Lung (tissue), 12 donors: ENCODE data around the gene TENM4. TPM values are rescaled to one million over a fixed set of nuclear protein-coding genes. Genes with fewer than 3 reads are reported as not detected.

Experiments used
- ATAC-seq: fragments of 200-7000 bp; cut with Tn5 transposase; one replicate; pipeline ENCODE4 v1.9.1; 2020; ENCODE audit warnings: moderate number of reproducible peaks; ENCODE audit not compliant: insufficient read depth, low FRiP score
- DNase-seq, 3 donors: peaks; one replicate each; pipeline ENCODE4 v3.0.0-alpha.2; 2013 to 2017
- H3K27ac ChIP-seq, 2 donors: one replicate each; pipeline ENCODE4 v1.5.1; 2013; ENCODE audit warnings: mild to moderate bottlenecking in 2 of 2, moderate library complexity in 2 of 2, control low read depth in 1 of 2, inconsistent platforms in 1 of 2, low read depth in 1 of 2, low read length in 1 of 2
- H3K27me3 ChIP-seq, 3 donors: one replicate each; pipeline ENCODE4 v1.5.1; 2013; ENCODE audit warnings: low read length in 2 of 3; ENCODE audit not compliant: control insufficient read depth in 3 of 3, insufficient read depth in 3 of 3
- H3K36me3 ChIP-seq, 4 donors: one replicate each; pipeline ENCODE4 v1.5.1; 2013; ENCODE audit warnings: low read length in 4 of 4, mild to moderate bottlenecking in 1 of 4, moderate library complexity in 1 of 4; ENCODE audit not compliant: control insufficient read depth in 4 of 4, insufficient read depth in 4 of 4
- H3K4me1 ChIP-seq, 5 donors: one replicate each; pipeline ENCODE4 v1.5.1; 2013; ENCODE audit warnings: low read length in 5 of 5, mild to moderate bottlenecking in 2 of 5, moderate library complexity in 1 of 5; ENCODE audit not compliant: control insufficient read depth in 5 of 5, insufficient read depth in 5 of 5
- H3K4me3 ChIP-seq: one replicate; pipeline ENCODE4 v1.5.1; 2013; ENCODE audit warnings: mild to moderate bottlenecking, control low read depth, moderate library complexity
- H3K9ac ChIP-seq, 2 donors: one replicate each; pipeline ENCODE4 v1.5.1; 2013; ENCODE audit warnings: low read length in 2 of 2, control low read depth in 1 of 2; ENCODE audit not compliant: insufficient read depth in 1 of 2
- H3K9me3 ChIP-seq, 4 donors: one replicate each; pipeline ENCODE4 v1.5.1; 2013; ENCODE audit warnings: low read length in 3 of 4, mild to moderate bottlenecking in 1 of 4, moderate library complexity in 1 of 4; ENCODE audit not compliant: control insufficient read depth in 4 of 4, insufficient read depth in 3 of 4
- WGBS, 2 donors: extraction: QIAGEN DNeasy Blood & Tissue Kit; methylation state at CpG; one replicate each; pipeline ENCODE4 v1.1.7; 2013; 5-methylcytosine and 5-hydroxymethylcytosine counted together
- polyA plus RNA-seq, 2 donors: library from polyadenylated mRNA; stranded (reverse); fragments of 200-250 nt; gene quantifications; one replicate each; pipeline ENCODE4 v1.2.1, GENCODE V29; 2013
- total RNA-seq, 2 donors: library from RNA; depleted of rRNA in 1 of 2; stranded (reverse); fragments of >200 nt in 1 of 2; gene quantifications; one replicate each; pipeline ENCODE4 v1.2.1, GENCODE V29; 2014 to 2021
- TF ChIP-seq, protein P1 (sequence below): IDR thresholded peaks from 2 replicates; pipeline ENCODE4 v1.5.1; 2012; ENCODE audit warnings: mild to moderate bottlenecking; ENCODE audit errors: control extremely low read depth, extremely low read depth
- donor health status: control.
- donor health status: control.
- donor health status: Bipolar disorder and iron deficiency.
- donor health status: healthy.
- donor health status: DM: yes; HTN: yes; CAD: no.

TENM4 gene
- total and polyA plus RNA-seq, 4 donors, result 0.28 to 16.4 (median 3.2) TPM

DNA sequence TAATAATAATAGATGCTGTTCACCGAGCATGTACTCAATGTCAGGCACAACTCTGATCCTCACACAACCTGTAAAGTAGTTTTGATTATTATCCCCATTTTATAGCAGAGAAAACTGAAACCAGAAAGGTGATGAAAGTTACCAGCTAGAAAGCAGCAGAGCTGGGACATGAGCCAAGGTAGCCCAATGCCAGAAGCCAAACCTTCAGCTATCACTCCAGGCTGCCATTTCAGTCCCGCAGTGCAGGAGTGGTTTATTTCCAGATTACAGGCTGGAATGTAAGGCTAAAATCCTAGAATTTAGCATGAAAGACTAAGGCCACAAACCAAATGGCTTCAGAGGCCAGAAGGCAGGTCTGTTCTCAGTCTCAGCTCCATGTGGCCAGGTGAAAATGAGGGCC is 108.8 kb downstream of the TENM4 start:
- Histone ChIP-seq H3K4me3 (no peak overlapping the region), H3K9ac (no peak overlapping the region), H3K9me3 (peaks cover 0 to 6% (median 0%) of the 10 kb centered on the region in 4 donors), H3K36me3 (no peaks in the 10 kb centered on the region), H3K4me1 (peaks cover 0 to 3% (median 0%) of the 10 kb centered on the region in 5 donors), H3K27ac (no peak overlapping the region), H3K27me3 (no peaks in the 10 kb centered on the region)
- 50 to 63% methylated on average over 2 of the region's 2 CpGs for WGBS, 2 donors
- DNase-seq, result peak in 1 of 3 donors; percentile 17
- no peak for ATAC-seq
- TF ChIP-seq, protein P1, sequence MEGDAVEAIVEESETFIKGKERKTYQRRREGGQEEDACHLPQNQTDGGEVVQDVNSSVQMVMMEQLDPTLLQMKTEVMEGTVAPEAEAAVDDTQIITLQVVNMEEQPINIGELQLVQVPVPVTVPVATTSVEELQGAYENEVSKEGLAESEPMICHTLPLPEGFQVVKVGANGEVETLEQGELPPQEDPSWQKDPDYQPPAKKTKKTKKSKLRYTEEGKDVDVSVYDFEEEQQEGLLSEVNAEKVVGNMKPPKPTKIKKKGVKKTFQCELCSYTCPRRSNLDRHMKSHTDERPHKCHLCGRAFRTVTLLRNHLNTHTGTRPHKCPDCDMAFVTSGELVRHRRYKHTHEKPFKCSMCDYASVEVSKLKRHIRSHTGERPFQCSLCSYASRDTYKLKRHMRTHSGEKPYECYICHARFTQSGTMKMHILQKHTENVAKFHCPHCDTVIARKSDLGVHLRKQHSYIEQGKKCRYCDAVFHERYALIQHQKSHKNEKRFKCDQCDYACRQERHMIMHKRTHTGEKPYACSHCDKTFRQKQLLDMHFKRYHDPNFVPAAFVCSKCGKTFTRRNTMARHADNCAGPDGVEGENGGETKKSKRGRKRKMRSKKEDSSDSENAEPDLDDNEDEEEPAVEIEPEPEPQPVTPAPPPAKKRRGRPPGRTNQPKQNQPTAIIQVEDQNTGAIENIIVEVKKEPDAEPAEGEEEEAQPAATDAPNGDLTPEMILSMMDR, result no peak

DNA sequence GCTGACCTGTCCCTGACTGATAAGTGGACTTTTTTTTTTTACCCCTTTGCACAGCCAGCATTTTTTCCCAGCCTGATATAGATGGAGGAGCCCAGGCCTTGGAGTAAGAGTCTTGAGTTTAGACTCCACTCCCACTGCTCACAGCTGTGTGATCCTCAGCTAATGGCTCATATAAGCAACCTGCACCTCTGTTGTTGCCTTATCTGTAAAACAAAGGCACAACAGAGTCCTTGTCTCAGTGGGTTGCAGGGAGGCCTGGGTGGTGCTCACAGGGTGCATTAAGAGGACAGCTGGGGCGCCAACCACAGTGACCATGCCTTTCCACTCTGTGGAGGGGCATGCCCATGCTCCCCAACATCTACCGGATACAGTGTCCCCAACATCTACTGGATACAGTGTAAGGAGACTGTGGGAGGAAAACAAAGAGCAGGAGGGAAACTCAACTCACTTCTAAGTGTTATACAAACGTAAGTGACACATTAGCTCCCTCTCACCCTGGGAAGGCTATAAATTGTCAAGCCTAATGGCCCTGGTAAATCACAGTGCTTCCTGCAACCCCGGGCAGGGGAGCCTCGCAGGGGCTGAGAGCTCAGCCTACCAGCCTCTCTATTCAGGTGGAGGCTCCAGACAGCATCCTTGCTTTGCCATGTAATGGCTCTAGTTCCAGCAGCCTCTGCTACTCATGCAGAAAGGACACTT is 109.5 kb downstream of the TENM4 start:
- Histone ChIP-seq H3K9ac (no peak overlapping the region), H3K4me3 (no peak overlapping the region), H3K36me3 (no peaks in the 10 kb centered on the region), H3K9me3 (peaks cover 0 to 6% (median 0%) of the 10 kb centered on the region in 4 donors), H3K4me1 (no peaks in the 10 kb centered on the region), H3K27me3 (no peaks in the 10 kb centered on the region), H3K27ac (no peak overlapping the region)
- TF ChIP-seq, protein P1, result no peak
- DNase-seq, result no peak
- ATAC-seq, result no peak
- 38 to 49% methylated on average over 5 of the region's 5 CpGs for WGBS, 2 donors

DNA sequence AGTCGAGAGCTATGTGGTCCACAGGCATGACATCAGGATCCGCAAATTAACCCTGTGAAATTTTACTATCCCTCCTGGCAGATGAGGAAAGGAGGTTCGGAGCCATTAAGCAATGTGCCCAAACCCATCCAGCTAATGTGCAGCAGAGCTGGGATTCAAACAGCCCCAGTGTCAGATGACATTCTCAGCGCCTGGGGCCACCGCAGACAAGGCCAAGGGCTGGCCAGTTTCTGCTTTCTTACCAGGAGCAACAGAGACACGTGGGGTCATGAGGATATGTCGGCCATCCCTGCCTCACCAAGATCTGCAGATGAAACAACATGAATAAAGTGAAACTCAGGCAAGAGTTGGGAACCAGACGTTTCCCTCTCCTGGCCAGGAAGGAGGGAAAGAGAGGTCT is 110.2 kb downstream of the TENM4 start:
- Histone ChIP-seq H3K27me3 (no peaks in the 10 kb centered on the region), H3K4me3 (no peak overlapping the region), H3K4me1 (no peaks in the 10 kb centered on the region), H3K27ac (no peak overlapping the region), H3K9me3 (peaks cover 0 to 6% (median 0%) of the 10 kb centered on the region in 4 donors), H3K9ac (no peak overlapping the region), H3K36me3 (no peaks in the 10 kb centered on the region)
- TF ChIP-seq, protein P1, result no peak
- DNase-seq (no peak), ATAC-seq (no peak)
- WGBS, 2 donors, result 67 to 70% methylated on average over 8 of the region's 8 CpGs
